Psoas muscle (tissue), 8 donors: ENCODE results near the gene TM9SF1. TPM values are rescaled to one million over a fixed set of nuclear protein-coding genes. Genes with fewer than 3 reads are reported as not detected.
A peak's percentile ranks its signal among the peaks of the same experiment; 100 is the strongest.

Source experiments
- ATAC-seq, 4 donors: fragments of 200-7000 bp; cut with Tn5 transposase; one replicate each; pipeline ENCODE4 v1.9.1; 2020; ENCODE audit warnings: moderate library complexity in 3 of 4, mild to moderate bottlenecking in 2 of 4
- DNase-seq, 2 donors: peaks; one replicate each; pipeline ENCODE4 v3.0.0-alpha.2; 2020
- H3K27ac ChIP-seq: fragments of 200-600 bp; one replicate; pipeline ENCODE4 v1.8.0; 2022
- H3K27me3 ChIP-seq, 3 donors: fragments of 200-600 bp in 1 of 3; one replicate each; pipeline versions ENCODE4 v1.6.1 to v1.8.0; 2013 to 2022; ENCODE audit warnings: low read length in 2 of 3, mild to moderate bottlenecking in 2 of 3, moderate library complexity in 1 of 3; ENCODE audit not compliant: insufficient read depth in 3 of 3
- H3K36me3 ChIP-seq, 2 donors: fragments of 200-600 bp in 1 of 2; one replicate each; pipeline versions ENCODE4 v1.6.1 to v1.8.0; 2013 to 2022; ENCODE audit warnings: low read depth in 1 of 2, mild to moderate bottlenecking in 1 of 2, moderate library complexity in 1 of 2; ENCODE audit not compliant: insufficient read depth in 1 of 2
- H3K4me1 ChIP-seq: fragments of 200-600 bp; one replicate; pipeline ENCODE4 v1.8.0; 2022
- H3K4me3 ChIP-seq: fragments of 200-600 bp; one replicate; pipeline ENCODE4 v1.8.0; 2022; ENCODE audit warnings: mild to moderate bottlenecking
- H3K9me3 ChIP-seq: fragments of 200-600 bp; one replicate; pipeline ENCODE4 v1.8.0; 2022
- WGBS, 3 donors: extraction: QIAGEN DNeasy Blood & Tissue Kit; methylation state at CpG; one replicate each; pipeline versions ENCODE4 v1.1.6 to v1.1.7; 2013; 5-methylcytosine and 5-hydroxymethylcytosine counted together
- intact Hi-C, 2 donors: fragments of 100-400 bp; cut with DNase I; formaldehyde crosslinking; loops; one replicate each; pipeline versions ENCODE4 v1.11.0 to v1.14.2; 2022
- polyA plus RNA-seq, 3 donors: library from polyadenylated mRNA; stranded (reverse); fragments of 200-250 nt; gene quantifications; one replicate each; pipeline ENCODE4 v1.2.3, GENCODE V29; 2013
- total RNA-seq, 4 donors: library from RNA; stranded (reverse); fragmentation: NEBNext Ultra II Directional in 2 of 4; extraction: Animal tissue kit (Norgen Biotek cat#: 25700) in 2 of 4; gene quantifications; one replicate each; pipeline versions ENCODE4 v1.2.1 to v1.2.4, GENCODE V29; 2021 to 2023
- TF ChIP-seq, protein P1 (sequence below): fragments of 200-600 bp; IDR thresholded peaks from one replicate; pipeline ENCODE4 v1.8.0; 2022; ENCODE audit warnings: antibody characterized with exemption
- donor health status: healthy with polysubstance abuse.
- donor health status: DM: no; HTN: no; CAD: no; lungs with moderate emphysema.
- donor health status: Bipolar disorder and iron deficiency.
- donor health status: healthy.
- donor health status: DM: yes; HTN: yes; CAD: no.
- donor health status: DM: no; HTN: no; CAD: no.
- donor health status: DM: no; HTN: no; CAD: no.
- donor health status: DM: yes; HTN: yes; CAD: no.

TM9SF1 gene
- total and polyA plus RNA-seq, 7 donors = 21.0 to 43.4 (median 22.0) TPM

DNA sequence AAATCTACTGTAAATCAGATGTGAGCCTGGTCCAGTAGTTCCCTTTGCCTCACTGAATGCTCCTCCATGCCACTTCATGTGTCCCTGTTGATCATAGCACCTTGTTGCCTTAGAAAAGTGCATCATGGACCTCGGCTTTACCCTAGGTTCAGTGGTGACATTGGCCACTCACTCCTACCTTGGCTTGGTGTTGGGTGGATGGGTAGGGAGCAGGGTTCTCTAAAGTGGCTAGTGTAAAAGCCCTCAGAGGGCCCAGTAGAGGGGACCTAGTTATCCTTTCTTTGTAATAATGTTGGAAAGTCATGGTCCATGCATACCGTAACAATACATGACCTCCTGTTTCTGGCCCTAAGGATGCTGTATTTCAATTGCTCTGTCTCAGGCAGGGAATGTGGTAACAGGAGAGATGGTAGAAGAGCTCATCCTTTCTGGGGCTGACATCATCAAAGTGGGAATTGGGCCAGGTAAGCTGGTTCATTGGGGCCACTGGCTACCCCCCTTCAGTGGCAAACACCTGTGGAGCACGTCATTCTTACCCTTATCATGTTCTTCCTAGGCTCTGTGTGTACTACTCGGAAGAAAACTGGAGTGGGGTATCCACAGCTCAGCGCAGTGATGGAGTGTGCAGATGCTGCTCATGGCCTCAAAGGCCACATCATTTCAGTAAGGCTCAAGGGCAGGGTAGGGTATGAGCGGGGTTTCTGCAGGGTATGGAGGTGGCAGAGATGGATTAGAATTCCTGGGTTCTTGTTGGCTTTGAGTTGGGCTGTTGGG lies 41.6 kb upstream of the TM9SF1 start:
- TF ChIP-seq, protein P1, sequence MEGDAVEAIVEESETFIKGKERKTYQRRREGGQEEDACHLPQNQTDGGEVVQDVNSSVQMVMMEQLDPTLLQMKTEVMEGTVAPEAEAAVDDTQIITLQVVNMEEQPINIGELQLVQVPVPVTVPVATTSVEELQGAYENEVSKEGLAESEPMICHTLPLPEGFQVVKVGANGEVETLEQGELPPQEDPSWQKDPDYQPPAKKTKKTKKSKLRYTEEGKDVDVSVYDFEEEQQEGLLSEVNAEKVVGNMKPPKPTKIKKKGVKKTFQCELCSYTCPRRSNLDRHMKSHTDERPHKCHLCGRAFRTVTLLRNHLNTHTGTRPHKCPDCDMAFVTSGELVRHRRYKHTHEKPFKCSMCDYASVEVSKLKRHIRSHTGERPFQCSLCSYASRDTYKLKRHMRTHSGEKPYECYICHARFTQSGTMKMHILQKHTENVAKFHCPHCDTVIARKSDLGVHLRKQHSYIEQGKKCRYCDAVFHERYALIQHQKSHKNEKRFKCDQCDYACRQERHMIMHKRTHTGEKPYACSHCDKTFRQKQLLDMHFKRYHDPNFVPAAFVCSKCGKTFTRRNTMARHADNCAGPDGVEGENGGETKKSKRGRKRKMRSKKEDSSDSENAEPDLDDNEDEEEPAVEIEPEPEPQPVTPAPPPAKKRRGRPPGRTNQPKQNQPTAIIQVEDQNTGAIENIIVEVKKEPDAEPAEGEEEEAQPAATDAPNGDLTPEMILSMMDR = no peak
- H3K4me3 ChIP-seq = no peak overlapping the region
- no peaks in the 10 kb centered on the region for H3K27me3 ChIP-seq
- DNase-seq (no peak), ATAC-seq (no peak)
- intact Hi-C loops = no loop called here
- peaks cover 27 to 79% of the 10 kb centered on the region in 2 donors for H3K36me3 ChIP-seq
- 87 to 90% (median 88%) methylated on average over 6 of the region's 6 CpGs for WGBS, 3 donors
- H3K4me1 ChIP-seq = peaks cover 76% of the 10 kb centered on the region
- H3K27ac ChIP-seq = peak overlapping the region; percentile 19
- no peaks in the 10 kb centered on the region for H3K9me3 ChIP-seq

DNA sequence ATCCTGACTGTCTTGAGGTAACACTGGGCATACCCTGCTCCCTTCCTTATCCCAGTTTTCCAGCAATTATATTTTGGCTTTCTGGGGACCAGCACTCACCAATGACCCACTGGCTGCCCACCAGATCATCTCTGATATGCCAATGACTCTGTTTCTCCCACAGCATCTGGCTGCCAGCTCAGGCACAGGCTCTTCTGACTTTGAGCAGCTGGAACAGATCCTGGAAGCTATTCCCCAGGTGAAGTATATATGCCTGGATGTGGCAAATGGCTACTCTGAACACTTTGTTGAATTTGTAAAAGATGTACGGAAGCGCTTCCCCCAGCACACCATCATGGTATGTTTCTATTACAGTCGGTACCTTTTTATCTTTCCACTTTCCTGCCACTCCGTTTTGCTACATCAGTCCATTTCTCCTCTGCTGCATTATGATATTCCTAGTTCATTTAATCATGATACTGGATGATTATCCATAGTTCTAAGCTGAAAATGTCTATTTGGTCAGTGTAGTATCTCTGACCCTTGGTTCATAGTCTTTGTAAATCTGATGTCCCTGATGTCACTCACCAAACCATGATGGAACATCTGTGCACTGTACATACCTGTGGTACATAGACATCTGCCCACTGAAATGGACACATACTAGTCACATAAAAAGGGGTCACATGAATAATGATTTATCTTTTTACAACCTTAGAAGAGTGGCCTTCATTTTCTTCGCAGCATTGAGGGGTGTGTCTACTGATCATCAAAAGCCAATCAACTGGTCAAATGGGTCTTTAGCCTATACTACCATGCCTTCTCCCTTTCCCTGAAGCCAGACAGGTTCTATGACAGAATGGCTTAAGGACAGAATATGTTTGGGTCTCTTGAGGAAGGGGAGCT lies 40.8 kb upstream of the TM9SF1 start:
- WGBS, 3 donors = 88 to 98% (median 91%) methylated on average over 5 of the region's 5 CpGs
- Histone ChIP-seq H3K4me3 (no peak overlapping the region), H3K9me3 (no peaks in the 10 kb centered on the region), H3K27ac (peak overlapping the region; percentile 19), H3K36me3 (peaks cover 27 to 74% of the 10 kb centered on the region in 2 donors), H3K27me3 (no peaks in the 10 kb centered on the region), H3K4me1 (peaks cover 75% of the 10 kb centered on the region)
- ATAC-seq (no peak), DNase-seq (no peak)
- TF ChIP-seq, protein P1 = no peak
- intact Hi-C loops = no loop called here

DNA sequence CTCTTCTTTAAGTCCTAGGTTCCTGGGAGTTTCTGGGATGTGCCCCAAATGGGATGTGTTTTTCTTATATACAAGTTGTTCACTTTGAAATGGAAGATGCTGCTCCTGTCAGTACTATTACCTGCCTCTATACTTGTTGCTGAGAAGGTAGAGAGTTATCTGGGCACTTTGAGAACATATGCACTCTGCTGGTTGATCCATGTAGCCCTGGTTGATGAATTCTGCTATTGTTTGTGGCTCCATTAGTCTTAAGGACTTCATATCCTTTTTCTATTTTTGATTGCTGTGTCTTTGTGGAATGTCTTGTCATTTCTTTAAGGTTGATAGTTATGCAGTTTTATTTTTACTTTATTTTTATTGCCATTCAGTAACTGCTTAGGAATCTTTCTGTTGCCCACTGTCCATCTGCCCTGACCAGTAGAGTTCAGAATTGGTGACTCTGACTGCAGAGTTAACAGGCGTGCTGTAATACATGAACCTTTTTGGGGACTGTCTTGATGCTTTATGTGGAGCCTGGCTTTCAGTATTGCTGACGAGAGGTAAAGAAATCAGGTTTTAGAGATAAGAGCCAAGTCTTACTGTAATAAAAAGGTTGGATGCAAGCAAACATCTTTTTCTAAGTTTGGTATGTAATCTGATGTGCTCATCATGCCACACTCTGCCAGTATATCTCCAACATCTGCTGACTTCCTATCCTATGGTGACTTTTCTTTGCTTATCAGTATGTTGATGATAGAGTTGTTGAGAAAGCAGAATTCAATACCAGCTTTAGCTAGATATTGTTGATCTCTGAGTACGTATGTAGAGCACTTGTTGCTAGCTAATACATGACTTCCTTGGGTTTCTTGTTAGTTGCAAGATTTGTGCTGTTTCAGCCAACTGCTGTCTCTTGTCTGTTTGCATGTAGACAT lies 39.1 kb upstream of the TM9SF1 start:
- intact Hi-C loops = no loop called here
- H3K27me3 ChIP-seq = no peaks in the 10 kb centered on the region
- peak overlapping the region; percentile 92 for H3K4me3 ChIP-seq
- peaks cover 19 to 62% of the 10 kb centered on the region in 2 donors for H3K36me3 ChIP-seq
- peaks cover 64% of the 10 kb centered on the region for H3K4me1 ChIP-seq
- H3K9me3 ChIP-seq = no peaks in the 10 kb centered on the region
- ATAC-seq (no peak), DNase-seq (no peak)
- H3K27ac ChIP-seq = peak overlapping the region; percentile 41
- WGBS, 3 donors = 85 to 93% (median 91%) methylated on average over 3 of the region's 3 CpGs
- TF ChIP-seq, protein P1 = no peak

DNA sequence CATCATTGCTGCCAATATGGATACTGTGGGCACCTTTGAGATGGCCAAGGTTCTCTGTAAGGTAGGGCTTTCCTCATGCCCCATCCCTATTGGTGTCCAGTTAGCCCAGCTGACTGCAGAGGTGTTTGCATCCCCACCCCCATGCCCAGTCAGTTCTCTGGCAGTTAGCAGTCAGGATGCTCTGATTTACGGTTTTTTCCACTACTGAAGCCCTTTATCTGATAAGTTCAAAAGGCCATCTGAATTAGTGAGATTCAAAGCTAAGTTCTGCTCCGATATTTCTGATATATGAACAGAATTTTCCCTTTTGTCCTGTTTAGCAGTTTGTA lies 38.3 kb upstream of the TM9SF1 start:
- TF ChIP-seq, protein P1 = no peak
- peaks cover 16 to 57% of the 10 kb centered on the region in 2 donors for H3K36me3 ChIP-seq
- ATAC-seq = no peak
- peak overlapping the region; percentile 88 for H3K27ac ChIP-seq
- peak overlapping the region; percentile 92 for H3K4me3 ChIP-seq
- DNase-seq = no peak
- H3K9me3 ChIP-seq = no peaks in the 10 kb centered on the region
- 75 to 85% (median 76%) methylated on average over 2 of the region's 2 CpGs for WGBS, 3 donors
- H3K27me3 ChIP-seq = no peaks in the 10 kb centered on the region
- H3K4me1 ChIP-seq = peaks cover 58% of the 10 kb centered on the region
- intact Hi-C loops = no loop called here
